Gastroesophageal sphincter (tissue), 4 donors: ENCODE measurements around the gene USH1G. TPM values are rescaled to one million over a fixed set of nuclear protein-coding genes. Genes with fewer than 3 reads are reported as not detected.

Experiments used
- ATAC-seq: fragments of 150-250 bp; one replicate; pipeline ENCODE4 v1.9.1; 2016; ENCODE audit warnings: mild to moderate bottlenecking, moderate library complexity
- H3K27ac ChIP-seq, 4 donors: fragments of 200-600 bp; sonication (generic) in 3 of 4; 1 replicate in 3 of 4; 2 replicates in 1 of 4; pipeline ENCODE4 v1.5.1; 2016 to 2019
- H3K27me3 ChIP-seq: fragments of 200-600 bp; sonication (generic); one replicate; pipeline ENCODE4 v1.5.1; 2019
- H3K36me3 ChIP-seq, 2 donors: fragments of 200-600 bp; sonication (generic); one replicate each; pipeline ENCODE4 v1.5.1; 2019; ENCODE audit warnings: control low read depth in 1 of 2
- H3K4me1 ChIP-seq, 3 donors: fragments of 200-600 bp; sonication (generic); 1 replicate in 2 of 3; 2 replicates in 1 of 3; pipeline ENCODE4 v1.5.1; 2016 to 2019; ENCODE audit warnings: control low read depth in 2 of 3
- H3K4me3 ChIP-seq, 2 donors: fragments of 200-600 bp; sonication (generic); one replicate each; pipeline ENCODE4 v1.5.1; 2019; ENCODE audit warnings: mild to moderate bottlenecking in 1 of 2, moderate library complexity in 1 of 2
- H3K9me3 ChIP-seq, 3 donors: fragments of 200-600 bp; sonication (generic); one replicate each; pipeline ENCODE4 v1.5.1; 2017 to 2019; ENCODE audit warnings: control low read depth in 2 of 3
- EP300 ChIP-seq: sonication (generic); formaldehyde crosslinking; IDR thresholded peaks from one replicate; pipeline ENCODE4 v1.6.1; 2017; ENCODE audit warnings: antibody characterized with exemption, mild to moderate bottlenecking
- POLR2A ChIP-seq, 2 donors: fragments of 450-650 bp; IDR thresholded peaks; one replicate each; pipeline ENCODE4 v1.6.1; 2017; ENCODE audit warnings: antibody characterized with exemption in 2 of 2, mild to moderate bottlenecking in 2 of 2, moderate library complexity in 1 of 2
- POLR2AphosphoS5 ChIP-seq: sonication (generic); formaldehyde crosslinking; IDR thresholded peaks from one replicate; pipeline ENCODE4 v1.6.1; 2017; ENCODE audit warnings: antibody characterized with exemption
- WGBS, 2 donors: methylation state at CpG; one replicate each; pipeline ENCODE4 v1.1.5; 2018; ENCODE audit warnings: low coverage in 1 of 2; 5-methylcytosine and 5-hydroxymethylcytosine counted together
- total RNA-seq, 4 donors: library from RNA; depleted of rRNA; stranded (reverse); fragments of >200 nt; gene quantifications; one replicate each; pipeline ENCODE4 v1.1.0, GENCODE V29; 2016
- TF ChIP-seq, protein P1 (sequence below), 4 experiments: fragments of 200-600 bp in 2 of 4; fragments of 450-650 bp in 2 of 4; sonication (generic) in 1 of 4; IDR thresholded peaks; one replicate each; pipeline ENCODE4 v1.5.1; 2017 to 2019; ENCODE audit warnings: antibody characterized with exemption in 4 of 4, mild to moderate bottlenecking in 2 of 4, moderate library complexity in 2 of 4

The USH1G gene
- total RNA-seq, 4 donors from 2014 or later: not detected

- Histone ChIP-seq H3K36me3 (peaks cover 0 to 14% of the 10 kb centered on the region in 2 donors), H3K27me3 (peaks cover 25% of the 10 kb centered on the region), H3K9me3 (no peaks in the 10 kb centered on the region), H3K27ac (no peak overlapping the region), H3K4me1 (peaks cover 0 to 5% (median 0%) of the 10 kb centered on the region in 3 donors), H3K4me3 (no peak overlapping the region)
- WGBS, 2 donors: 100% methylated on average over 1 of the region's 4 CpGs; no CpG with 5 or more reads in 1 of the 2 donors
- no peak for ATAC-seq
- no peak for TF ChIP-seq POLR2AphosphoS5
- TF ChIP-seq, protein P1, sequence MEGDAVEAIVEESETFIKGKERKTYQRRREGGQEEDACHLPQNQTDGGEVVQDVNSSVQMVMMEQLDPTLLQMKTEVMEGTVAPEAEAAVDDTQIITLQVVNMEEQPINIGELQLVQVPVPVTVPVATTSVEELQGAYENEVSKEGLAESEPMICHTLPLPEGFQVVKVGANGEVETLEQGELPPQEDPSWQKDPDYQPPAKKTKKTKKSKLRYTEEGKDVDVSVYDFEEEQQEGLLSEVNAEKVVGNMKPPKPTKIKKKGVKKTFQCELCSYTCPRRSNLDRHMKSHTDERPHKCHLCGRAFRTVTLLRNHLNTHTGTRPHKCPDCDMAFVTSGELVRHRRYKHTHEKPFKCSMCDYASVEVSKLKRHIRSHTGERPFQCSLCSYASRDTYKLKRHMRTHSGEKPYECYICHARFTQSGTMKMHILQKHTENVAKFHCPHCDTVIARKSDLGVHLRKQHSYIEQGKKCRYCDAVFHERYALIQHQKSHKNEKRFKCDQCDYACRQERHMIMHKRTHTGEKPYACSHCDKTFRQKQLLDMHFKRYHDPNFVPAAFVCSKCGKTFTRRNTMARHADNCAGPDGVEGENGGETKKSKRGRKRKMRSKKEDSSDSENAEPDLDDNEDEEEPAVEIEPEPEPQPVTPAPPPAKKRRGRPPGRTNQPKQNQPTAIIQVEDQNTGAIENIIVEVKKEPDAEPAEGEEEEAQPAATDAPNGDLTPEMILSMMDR (IDR thresholded peaks at IDR 0.05): no peak
- TF ChIP-seq POLR2A (IDR thresholded peaks at IDR 0.05): no peak
- TF ChIP-seq EP300: no peak
These were observed 33.0 kb upstream of the USH1G start for GRCh38 chr17:74956093-74956492.

- TF ChIP-seq POLR2A (IDR thresholded peaks at IDR 0.05): no peak
- no peak for TF ChIP-seq POLR2AphosphoS5
- no peak for TF ChIP-seq EP300
- TF ChIP-seq, protein P1 (IDR thresholded peaks at IDR 0.05): no peak
These were observed 31.8 kb upstream of the USH1G start for GRCh38 chr17:74954665-74955421.

GRCh38 chr17:74954115-74954514 is 31.1 kb upstream of the USH1G start:
- peaks cover 0 to 5% (median 0%) of the 10 kb centered on the region in 3 donors for H3K4me1 ChIP-seq
- peaks cover 45% of the 10 kb centered on the region for H3K27me3 ChIP-seq
- no CpG with 5 or more reads among the region's 15 CpGs for WGBS, 2 donors
- no peak overlapping the region for H3K4me3 ChIP-seq
- ATAC-seq: no peak
- H3K9me3 ChIP-seq: no peaks in the 10 kb centered on the region
- TF ChIP-seq, protein P1 (IDR thresholded peaks at IDR 0.05): no peak
- TF ChIP-seq POLR2AphosphoS5: no peak
- no peak for TF ChIP-seq EP300
- no peak for TF ChIP-seq POLR2A (IDR thresholded peaks at IDR 0.05)
- H3K36me3 ChIP-seq: peaks cover 0 to 14% of the 10 kb centered on the region in 2 donors
- H3K27ac ChIP-seq: no peak overlapping the region

More at GRCh38 chr17:74954665-74955421, 31.8 kb upstream of the USH1G start:
- Histone ChIP-seq H3K4me3 (no peak overlapping the region), H3K36me3 (peaks cover 0 to 14% of the 10 kb centered on the region in 2 donors), H3K27ac (no peak overlapping the region), H3K9me3 (no peaks in the 10 kb centered on the region), H3K27me3 (peaks cover 38% of the 10 kb centered on the region), H3K4me1 (peaks cover 0 to 5% (median 0%) of the 10 kb centered on the region in 3 donors)
- ATAC-seq: no peak
- 64 to 82% methylated on average over 6 to 11 of the region's 13 CpGs for WGBS, 2 donors

- TF ChIP-seq EP300 (no peak), POLR2A (IDR thresholded peaks at IDR 0.05) (no peak), POLR2AphosphoS5 (no peak)
- TF ChIP-seq, protein P1 (IDR thresholded peaks at IDR 0.05): no peak
- Histone ChIP-seq H3K27me3 (peaks cover 48% of the 10 kb centered on the region), H3K36me3 (peaks cover 0 to 14% of the 10 kb centered on the region in 2 donors), H3K9me3 (no peaks in the 10 kb centered on the region), H3K27ac (no peak overlapping the region), H3K4me3 (no peak overlapping the region), H3K4me1 (peaks cover 0 to 4% (median 0%) of the 10 kb centered on the region in 3 donors)
- ATAC-seq: no peak
- 80 to 88% methylated on average over 1 to 6 of the region's 11 CpGs for WGBS, 2 donors
These were observed 30.2 kb upstream of the USH1G start for GRCh38 chr17:74953134-74953687.
